Activated T-helper 1 cell treated with anti-CD3 and anti-CD28 coated beads, Interleukin-2, amount 50 U/mL, for 16 hours (primary cell): ENCODE results near the gene TCF20.

Experiments used
- DNase-seq, 2 donors: peaks; one replicate each; pipeline ENCODE4 v3.0.0-alpha.2; 2020; ENCODE audit warnings: low read depth in 1 of 2, low spot score in 1 of 2

The TCF20 gene

GRCh38 chr22:42261296-42261695, 9.2 kb downstream of the TCF20 start:
- no peak for DNase-seq

- DNase-seq = no peak
Observed at GRCh38 chr22:42258126-42258525, 12.3 kb downstream of the TCF20 start.

- no peak for DNase-seq
Observed at GRCh38 chr22:42257386-42257785, 13.1 kb downstream of the TCF20 start.

- no peak for DNase-seq
Observed at GRCh38 chr22:42256930-42257329, 13.5 kb downstream of the TCF20 start.

- DNase-seq = no peak
Observed at GRCh38 chr22:42256220-42256619, 14.2 kb downstream of the TCF20 start.

- no peak for DNase-seq
Observed at GRCh38 chr22:42249831-42250230, 20.6 kb downstream of the TCF20 start.

GRCh38 chr22:42248995-42249394, 21.5 kb downstream of the TCF20 start:
- no peak for DNase-seq

GRCh38 chr22:42247596-42247995, 22.9 kb downstream of the TCF20 start:
- no peak for DNase-seq

GRCh38 chr22:42243802-42244060, 26.7 kb downstream of the TCF20 start:
- no peak for DNase-seq

- no peak for DNase-seq
Observed at GRCh38 chr22:42236848-42237247, 33.6 kb downstream of the TCF20 start.

GRCh38 chr22:42236268-42236667, 34.2 kb downstream of the TCF20 start:
- DNase-seq = no peak

GRCh38 chr22:42233879-42234278, 36.6 kb downstream of the TCF20 start:
- no peak for DNase-seq

- no peak for DNase-seq
Observed at GRCh38 chr22:42231929-42232328, 38.5 kb downstream of the TCF20 start.

- DNase-seq = no peak
Observed at GRCh38 chr22:42229455-42230149, 40.9 kb downstream of the TCF20 start.

GRCh38 chr22:42228483-42228882, 42.0 kb downstream of the TCF20 start:
- no peak for DNase-seq

- DNase-seq = no peak
Observed at GRCh38 chr22:42227435-42227834, 43.0 kb downstream of the TCF20 start.

GRCh38 chr22:42225841-42226240, 44.6 kb downstream of the TCF20 start:
- DNase-seq = no peak

- no peak for DNase-seq
Observed at GRCh38 chr22:42222140-42222539, 48.3 kb downstream of the TCF20 start.
